ENCODE data around the gene PSENEN. TPM values are rescaled to one million over a fixed set of nuclear protein-coding genes. Genes with fewer than 3 reads are reported as not detected.

The PSENEN gene
- total and polyA plus RNA-seq, 9 of the 15 experiments (the other 6 are each of a cell fraction or from before 2014, with no cell fraction given) = 34.5 to 299 (median 61.1) TPM

GRCh38 chr19:35702223-35703012, 43.0 kb upstream of the PSENEN start:
- Histone ChIP-seq H3K27me3 (ENCODE audit: control insufficient read depth in 2 of 2, insufficient read depth in 2 of 2, low read length in 2 of 2) (peaks cover 2 to 15% of the 10 kb centered on the region in 2 experiments; a peak in 3 of 5 replicates), H3K9me1 (ENCODE audit: control insufficient read depth, insufficient read depth, low read length) (no peaks in the 10 kb centered on the region), H3K9ac (ENCODE audit: insufficient read depth in 1 of 2, low read depth in 2 of 2, low read length in 2 of 2) (peak overlapping the region in 1 of 2 experiments; percentile 89; a peak in 2 of 4 replicates), H3K36me3 (ENCODE audit: control insufficient read depth, insufficient read depth, low read length) (no peaks in the 10 kb centered on the region), H3K79me2 (ENCODE audit: control insufficient read depth, insufficient read depth, low read length) (no peaks in the 10 kb centered on the region), H3K27ac (ENCODE audit: extremely low read depth, low read depth, low read length) (no peak overlapping the region; the same call in 2 of the 3 replicates), H2AFZ (ENCODE audit: low read depth, low read length) (peak overlapping the region; percentile 95), H4K20me1 (replicated peaks; ENCODE audit: control insufficient read depth, insufficient read depth, low read length) (no peaks in the 10 kb centered on the region), H3K4me2 (ENCODE audit: insufficient read depth, low read length) (peak overlapping the region; percentile 83), H3K4me1 (replicated peaks in 1 of 2; ENCODE audit: control insufficient read depth in 2 of 2, insufficient read depth in 2 of 2, low read length in 2 of 2) (peaks cover 0 to 21% of the 10 kb centered on the region in 2 experiments; a peak in 3 of 5 replicates), H3K4me3 (peak overlapping the region; percentile 46), H3K9me3 (replicated peaks; ENCODE audit: control insufficient read depth, insufficient read depth, low read depth, low read length) (no peaks in the 10 kb centered on the region)
- FAIRE-seq (peak; percentile 97), ATAC-seq (peak; percentile 100), DNase-seq (ENCODE audit: extremely low read depth in 1 of 4, low spot score in 3 of 4) (peak; percentile 97 to 98 (median 98))
- ChIA-PET POLR2A (interaction anchor here (0.6 to 1.4 kb wide), 8 partner anchors 10 to 199 kb away, joined by 3 to 6 read pairs (median 3); no protein-coding TSS in a partner anchor), CTCF (ENCODE audit: low intra/inter-chr PET ratio) (no interaction called here)
- BruUV-seq (replicated peaks) = no TSS peak
- in situ Hi-C loops (cut with MboI) = loop anchor here (5.0 kb wide), 1 partner anchor 230 kb away; no protein-coding TSS in a partner anchor
- under 1% methylated on average over 42 of the region's 50 CpGs for WGBS (ENCODE audit: insufficient coverage, low coverage, missing lambda C conversion rate)
- intact Hi-C loops (cut with micrococcal nuclease) = no loop called here
- TF ChIP-seq GATAD2A (IDR thresholded peaks at IDR 0.05) (no peak), CBX5 (IDR thresholded peaks at IDR 0.05; ENCODE audit: borderline replicate concordance, low read depth) (no peak), USF1 (CRISPR knock-in tag; IDR thresholded peaks at IDR 0.05) (no peak; the same call in 1 of the 2 replicates), FOXO4 (CRISPR knock-in tag; IDR thresholded peaks at IDR 0.05) (no peak), NELFE (IDR thresholded peaks at IDR 0.05; ENCODE audit: insufficient read depth, insufficient read length) (no peak), CTCF (IDR thresholded peaks at IDR 0.05 in 2 of 3, conservative IDR thresholded peaks at IDR 0.05 in 1 of 3; ENCODE audit: insufficient read depth in 2 of 3, low read depth in 1 of 3, low read length in 3 of 3) (no peak), PBX2 (CRISPR knock-in tag; IDR thresholded peaks at IDR 0.05; ENCODE audit: low read depth) (peak; percentile 90), PBX2 (tag; conservative IDR thresholded peaks at IDR 0.05; ENCODE audit: low read depth) (peak; percentile 100), PTTG1 (tag; IDR thresholded peaks at IDR 0.05; ENCODE audit: low read depth) (no peak), HCFC1 (IDR thresholded peaks at IDR 0.05; ENCODE audit: low read depth, low read length) (no peak), VEZF1 (CRISPR knock-in tag; IDR thresholded peaks at IDR 0.05) (peak; percentile 25; the same call in 1 of the 2 replicates), POLR2G (IDR thresholded peaks at IDR 0.05; ENCODE audit: low read depth, low read length) (peak; percentile 71)
